ENCODE measurements around the gene CFAP57.

Gene CFAP57

GRCh38 chr1:43235451-43236121 lies 63.5 kb downstream of the CFAP57 start:
- ChIA-PET POLR2A (ENCODE audit: low non-redundant PET) (no interaction called here), CTCF (no interaction called here)
- no peak overlapping the region for H3K27ac ChIP-seq
- DNase-seq (ENCODE audit: low spot score): no peak
- no peak for TF ChIP-seq CTCF (conservative IDR thresholded peaks at IDR 0.05; ENCODE audit: low read depth)

DNA sequence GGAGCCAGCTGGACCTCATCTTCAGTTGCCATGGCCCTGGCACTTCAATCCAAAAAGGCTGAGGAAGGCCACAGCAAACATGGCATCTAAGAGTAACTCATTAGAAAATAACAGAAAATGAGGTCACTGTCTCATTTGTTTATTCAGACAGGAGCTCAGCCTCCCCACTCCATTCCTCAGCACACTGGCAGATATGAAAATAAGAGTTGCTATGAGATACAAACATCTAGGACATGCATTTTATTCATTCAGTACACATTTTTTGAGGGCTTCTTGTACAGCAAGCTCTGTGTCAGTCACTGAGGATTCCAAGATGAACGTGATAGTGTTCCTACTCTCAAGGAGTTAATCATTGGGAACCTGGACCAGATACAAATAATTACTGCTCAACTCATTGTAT lies 65.0 kb downstream of the CFAP57 start:
- H3K27ac ChIP-seq: no peak overlapping the region
- POLR2A ChIA-PET (ENCODE audit: low non-redundant PET): no interaction called here
- DNase-seq (ENCODE audit: low spot score): no peak
- TF ChIP-seq CTCF (conservative IDR thresholded peaks at IDR 0.05; ENCODE audit: low read depth): no peak
- CTCF ChIA-PET: interaction anchor here (1.3 kb wide), 1 partner anchor 121 kb away, joined by 5 read pairs; no protein-coding TSS in a partner anchor

- POLR2A ChIA-PET (ENCODE audit: low non-redundant PET): no interaction called here
- TF ChIP-seq CTCF (conservative IDR thresholded peaks at IDR 0.05; ENCODE audit: low read depth): no peak; the same call in 1 of the 2 replicates
These were observed 66.0 kb downstream of the CFAP57 start for GRCh38 chr1:43238085-43238484.

DNA sequence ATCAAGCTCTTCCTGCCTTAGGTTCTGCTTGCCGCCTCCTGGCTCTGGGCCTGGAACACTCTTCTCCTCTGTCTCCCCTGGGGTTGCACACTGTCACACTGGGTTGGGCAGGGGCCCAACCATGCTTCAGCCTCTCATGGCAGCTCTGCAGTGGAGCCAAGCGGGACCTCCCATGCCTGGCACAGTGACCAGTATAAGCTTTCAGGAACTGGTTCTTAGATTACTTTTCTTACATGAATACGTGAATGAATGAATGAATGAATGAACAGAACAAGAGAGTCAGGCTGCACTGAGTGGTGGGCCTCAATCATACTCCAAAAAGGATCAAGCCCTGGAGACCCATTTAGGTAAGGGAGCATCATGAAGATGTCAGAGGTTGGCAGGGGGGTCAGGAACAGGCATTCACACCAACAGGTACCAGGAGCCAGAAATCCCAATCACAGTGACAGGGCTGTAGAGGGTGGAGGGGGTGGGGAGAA lies 66.9 kb downstream of the CFAP57 start:
- no peak for DNase-seq (ENCODE audit: low spot score)
- TF ChIP-seq CTCF (conservative IDR thresholded peaks at IDR 0.05; ENCODE audit: low read depth): no peak
- POLR2A ChIA-PET (ENCODE audit: low non-redundant PET): interaction anchor here (0.9 kb wide), 1 partner anchor 119 kb away, joined by 3 read pairs; no protein-coding TSS in a partner anchor
- H3K27ac ChIP-seq: no peak overlapping the region
- CTCF ChIA-PET: interaction anchor here (0.6 to 0.8 kb wide), 4 partner anchors 29 to 175 kb away, joined by 3 to 5 read pairs (median 3); no protein-coding TSS in a partner anchor

More at GRCh38 chr1:43238085-43238484, 66.0 kb downstream of the CFAP57 start:
- CTCF ChIA-PET: interaction anchor here (0.7 kb wide), 1 partner anchor 150 kb away, joined by 4 read pairs; no protein-coding TSS in a partner anchor
- no peak overlapping the region for H3K27ac ChIP-seq
- DNase-seq (ENCODE audit: low spot score): peak; percentile 62

GRCh38 chr1:43239484-43239883 lies 67.4 kb downstream of the CFAP57 start:
- H3K27ac ChIP-seq: no peak overlapping the region
- no peak for TF ChIP-seq CTCF (conservative IDR thresholded peaks at IDR 0.05; ENCODE audit: low read depth)
- DNase-seq (ENCODE audit: low spot score): no peak
- CTCF ChIA-PET: interaction anchor here (0.7 to 0.8 kb wide), 3 partner anchors 28 to 175 kb away, joined by 3 to 5 read pairs (median 3); no protein-coding TSS in a partner anchor
- POLR2A ChIA-PET (ENCODE audit: low non-redundant PET): interaction anchor here (0.9 kb wide), 1 partner anchor 119 kb away, joined by 3 read pairs; no protein-coding TSS in a partner anchor

- POLR2A ChIA-PET (ENCODE audit: low non-redundant PET): no interaction called here
- TF ChIP-seq CTCF (conservative IDR thresholded peaks at IDR 0.05; ENCODE audit: low read depth): no peak
- CTCF ChIA-PET: no interaction called here
- no peak overlapping the region for H3K27ac ChIP-seq
- peak; percentile 79 for DNase-seq (ENCODE audit: low spot score)
These were observed 69.3 kb downstream of the CFAP57 start for GRCh38 chr1:43241413-43241836.

Data from RWPE1 (cell line).